Endodermal cell (in vitro differentiated cells): ENCODE measurements around the gene AGBL1. TPM values are rescaled to one million over a fixed set of nuclear protein-coding genes. Genes with fewer than 3 reads are reported as not detected.

Source experiments
- DNase-seq: peaks from one replicate; pipeline ENCODE4 v3.0.0-alpha.2; 2017
- H3K27ac ChIP-seq: 2 replicates; pipeline ENCODE4 v1.5.1; 2013; ENCODE audit warnings: mild to moderate bottlenecking, low read depth, low read length, moderate library complexity
- H3K27me3 ChIP-seq: 2 replicates; pipeline ENCODE4 v1.6.1; 2013; ENCODE audit warnings: mild to moderate bottlenecking, low read length, moderate library complexity; ENCODE audit not compliant: insufficient read depth, control insufficient read depth, poor library complexity, severe bottlenecking
- H3K36me3 ChIP-seq: 2 replicates; pipeline ENCODE4 v1.7.0; 2013; ENCODE audit warnings: mild to moderate bottlenecking, low read length, moderate library complexity; ENCODE audit not compliant: control insufficient read depth, insufficient read depth
- H3K4me1 ChIP-seq: one replicate; pipeline ENCODE4 v1.7.0; 2013; ENCODE audit warnings: low read length; ENCODE audit not compliant: control insufficient read depth, insufficient read depth
- H3K4me3 ChIP-seq: 2 replicates; pipeline ENCODE4 v1.5.1; 2013; ENCODE audit warnings: mild to moderate bottlenecking, low read length, moderate library complexity
- H3K9ac ChIP-seq: 2 replicates; pipeline ENCODE4 v1.6.1; 2013; ENCODE audit warnings: mild to moderate bottlenecking, low read length, moderate library complexity; ENCODE audit not compliant: poor library complexity, severe bottlenecking; ENCODE audit errors: extremely low read depth
- H3K9me3 ChIP-seq: 2 replicates; pipeline ENCODE4 v1.6.1; 2013; ENCODE audit warnings: mild to moderate bottlenecking, low read length, moderate library complexity; ENCODE audit not compliant: control insufficient read depth
- H3K27ac Mint-ChIP-seq: 2 replicates; pipeline ENCODE4 v1.8.0; 2020; ENCODE audit warnings: mixed read lengths
- H3K27me3 Mint-ChIP-seq: 2 replicates; pipeline ENCODE4 v1.8.0; 2021; ENCODE audit warnings: mild to moderate bottlenecking, mixed read lengths; ENCODE audit not compliant: insufficient read depth
- H3K36me3 Mint-ChIP-seq: 2 replicates; pipeline ENCODE4 v1.8.0; 2020; ENCODE audit warnings: low read depth, mixed read lengths
- H3K4me1 Mint-ChIP-seq: 2 replicates; pipeline ENCODE4 v1.8.0; 2020; ENCODE audit warnings: mixed read lengths
- H3K4me3 Mint-ChIP-seq: 2 replicates; pipeline ENCODE4 v1.8.0; 2020; ENCODE audit warnings: mild to moderate bottlenecking, moderate library complexity, mixed read lengths
- H3K9me3 Mint-ChIP-seq: 2 replicates; pipeline ENCODE4 v1.8.0; 2020; ENCODE audit warnings: mild to moderate bottlenecking, mixed read lengths
- CTCF ChIP-seq: fragments of 200-600 bp; sonication (generic); conservative IDR thresholded peaks from 2 replicates; pipeline ENCODE4 v1.5.0; 2021; ENCODE audit warnings: antibody characterized with exemption, mild to moderate bottlenecking
- WGBS, 2 experiments: methylation state at CpG; one replicate each; pipeline versions ENCODE4 v1.1.5 to v1.1.7; 2013; ENCODE audit warnings: missing lambda C conversion rate in 2 of 2, mixed read lengths in 1 of 2; ENCODE audit not compliant: insufficient coverage in 1 of 2, insufficient read length in 1 of 2; 5-methylcytosine and 5-hydroxymethylcytosine counted together
- total RNA-seq, 2 donors: library from RNA; stranded (reverse); fragmentation: NEBNext Ultra II Directional in 1 of 2; extraction: Animal tissue kit (Norgen Biotek cat#: 25700) in 1 of 2; gene quantifications; 2 replicates in 1 of 2; 3 replicates in 1 of 2; pipeline ENCODE4 v1.2.1, GENCODE V29; 2021

Gene AGBL1
- total RNA-seq, 2 donors from 2014 or later, result 0.07 to 0.11 TPM

GRCh38 chr15:86772369-86773059 is 692.8 kb downstream of the AGBL1 start:
- peaks cover 2% of the 10 kb centered on the region for H3K9me3 Mint-ChIP-seq
- H3K9me3 ChIP-seq, result no peaks in the 10 kb centered on the region
- no peaks in the 10 kb centered on the region for H3K27me3 ChIP-seq
- no peak for TF ChIP-seq CTCF
- H3K27ac Mint-ChIP-seq, result no peak overlapping the region
- H3K9ac ChIP-seq, result no peak overlapping the region
- no peaks in the 10 kb centered on the region for H3K36me3 ChIP-seq
- no peaks in the 10 kb centered on the region for H3K27me3 Mint-ChIP-seq
- no peaks in the 10 kb centered on the region for H3K4me1 ChIP-seq
- DNase-seq, result no peak
- H3K4me3 ChIP-seq, result no peak overlapping the region
- H3K27ac ChIP-seq, result no peak overlapping the region
- 92 to 100% methylated on average over 2 to 3 of the region's 3 CpGs for WGBS, 2 experiments
- H3K36me3 Mint-ChIP-seq, result no peaks in the 10 kb centered on the region
- H3K4me1 Mint-ChIP-seq, result peaks cover 8% of the 10 kb centered on the region
- H3K4me3 Mint-ChIP-seq, result no peak overlapping the region

- no peaks in the 10 kb centered on the region for H3K36me3 ChIP-seq
- H3K4me3 ChIP-seq, result no peak overlapping the region
- Mint-ChIP-seq H3K27ac (no peak overlapping the region), H3K36me3 (peaks cover 2% of the 10 kb centered on the region), H3K4me1 (peaks cover 3% of the 10 kb centered on the region), H3K9me3 (peaks cover 13% of the 10 kb centered on the region), H3K4me3 (no peak overlapping the region), H3K27me3 (no peaks in the 10 kb centered on the region)
- H3K4me1 ChIP-seq, result no peaks in the 10 kb centered on the region
- no peak overlapping the region for H3K9ac ChIP-seq
- no peaks in the 10 kb centered on the region for H3K9me3 ChIP-seq
- 94% methylated on average over 1 of the region's 1 CpG; no CpG with 5 or more reads in 1 of the 2 experiments for WGBS, 2 experiments
- H3K27me3 ChIP-seq, result no peaks in the 10 kb centered on the region
- no peak overlapping the region for H3K27ac ChIP-seq
- no peak for DNase-seq
- no peak for TF ChIP-seq CTCF
These were observed 694.1 kb downstream of the AGBL1 start for GRCh38 chr15:86773736-86774135.

- Mint-ChIP-seq H3K27me3 (no peaks in the 10 kb centered on the region), H3K27ac (no peak overlapping the region), H3K4me3 (no peak overlapping the region), H3K4me1 (no peaks in the 10 kb centered on the region), H3K9me3 (peaks cover 20% of the 10 kb centered on the region), H3K36me3 (peaks cover 2% of the 10 kb centered on the region)
- no peak overlapping the region for H3K9ac ChIP-seq
- H3K9me3 ChIP-seq, result no peaks in the 10 kb centered on the region
- no peaks in the 10 kb centered on the region for H3K27me3 ChIP-seq
- no peak for TF ChIP-seq CTCF
- H3K4me1 ChIP-seq, result no peaks in the 10 kb centered on the region
- 86% methylated on average over 2 of the region's 2 CpGs; no CpG with 5 or more reads in 1 of the 2 experiments for WGBS, 2 experiments
- H3K4me3 ChIP-seq, result no peak overlapping the region
- H3K27ac ChIP-seq, result no peak overlapping the region
- DNase-seq, result no peak
- H3K36me3 ChIP-seq, result no peaks in the 10 kb centered on the region
These were observed 696.5 kb downstream of the AGBL1 start for GRCh38 chr15:86776145-86776544.
